HG03060 (cell line): ENCODE data around the gene GALNTL6.
"Not testable (repeated sequence)": the region's sequence is repeated elsewhere in the genome, so short reads cannot be mapped to it uniquely, and the experiment has no call there.

Source experiments
- ATAC-seq: cut with Tn5 transposase; IDR thresholded peaks from one replicate; pipeline ENCODE4 v1.9.1; 2021; ENCODE audit warnings: low read depth, moderate number of reproducible peaks; ENCODE audit not compliant: unreplicated experiment

The GALNTL6 gene

DNA sequence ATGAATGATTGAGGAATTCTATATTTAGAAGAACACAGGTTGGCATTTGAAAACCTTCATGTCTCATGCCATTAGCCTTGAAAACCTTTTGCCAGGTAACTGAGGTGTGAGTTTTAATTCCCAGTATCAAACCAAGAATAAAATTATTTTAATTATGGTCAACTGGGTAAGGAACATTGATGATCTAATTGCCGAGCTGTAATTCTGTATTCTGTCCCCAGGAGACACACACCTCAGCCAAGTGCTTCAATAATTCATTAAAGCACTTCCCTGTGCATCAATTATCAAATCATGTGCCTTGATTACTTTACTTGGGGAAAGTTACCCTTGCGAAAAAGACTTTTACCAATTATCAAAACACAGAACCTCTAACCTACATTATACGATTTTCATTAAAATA, 1023.5 kb downstream of the GALNTL6 start:
- no peak for ATAC-seq

DNA sequence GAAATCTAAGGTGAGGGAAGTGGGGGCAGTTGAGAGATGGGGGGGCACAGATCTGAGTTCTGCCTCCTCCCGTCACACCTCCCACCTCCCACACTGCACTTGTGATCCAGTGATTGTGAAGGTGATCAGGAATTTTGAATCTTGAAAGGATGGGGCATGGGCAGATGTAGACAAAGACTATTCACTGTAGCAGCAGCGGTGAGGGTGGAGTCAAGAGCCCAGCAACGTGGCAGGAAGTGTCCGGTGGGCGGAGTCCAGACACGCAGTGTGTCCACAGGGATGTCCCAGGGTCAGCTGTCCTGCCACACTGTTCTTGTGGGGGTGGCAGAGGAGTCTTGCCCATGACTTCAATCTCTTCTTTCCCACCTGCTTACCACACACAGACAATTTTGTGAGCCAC, 1024.9 kb downstream of the GALNTL6 start:
- no peak for ATAC-seq

DNA sequence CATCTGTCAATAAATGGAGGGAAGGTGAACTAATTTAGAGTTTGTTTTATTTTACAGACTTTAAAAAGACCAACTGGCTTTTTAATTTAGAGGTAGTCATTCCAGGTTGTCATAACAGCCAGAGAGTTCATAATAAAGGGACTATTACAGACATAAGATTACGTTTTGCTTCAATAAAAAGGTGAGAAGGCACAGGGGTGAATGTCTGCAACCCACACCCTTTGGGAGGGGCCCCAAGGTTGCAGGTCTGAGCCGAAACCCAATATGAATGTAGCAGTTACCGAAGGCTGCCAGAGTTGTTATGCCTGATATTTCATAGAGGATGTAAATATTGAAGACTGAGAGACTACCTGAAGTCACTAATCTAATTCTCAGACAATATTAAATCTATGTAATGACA, 1025.7 kb downstream of the GALNTL6 start:
- no peak for ATAC-seq

DNA sequence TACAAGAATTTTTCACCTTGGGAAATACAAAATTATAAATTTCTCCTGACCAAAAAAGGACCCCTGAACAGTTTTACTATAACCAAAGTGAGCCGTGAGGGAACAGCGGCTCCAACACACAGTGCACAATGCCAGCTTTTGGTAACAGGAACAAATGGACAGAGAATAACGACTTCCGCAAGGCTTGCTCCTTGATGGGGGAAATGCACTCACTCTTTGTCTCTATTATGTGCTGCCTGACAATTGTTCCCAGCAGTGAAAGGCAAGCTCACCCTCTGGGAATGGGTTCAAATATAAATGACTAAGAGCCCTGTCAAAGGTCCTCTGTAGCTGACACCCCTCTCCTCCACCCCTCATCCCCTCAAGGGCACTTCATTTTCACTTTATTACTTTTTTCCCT, 1029.6 kb downstream of the GALNTL6 start:
- no peak for ATAC-seq

GRCh38 chr4:172843192-172843591, 1030.0 kb downstream of the GALNTL6 start:
- no peak for ATAC-seq

- ATAC-seq = no peak
Measured at GRCh38 chr4:172844556-172844955, 1031.4 kb downstream of the GALNTL6 start.

DNA sequence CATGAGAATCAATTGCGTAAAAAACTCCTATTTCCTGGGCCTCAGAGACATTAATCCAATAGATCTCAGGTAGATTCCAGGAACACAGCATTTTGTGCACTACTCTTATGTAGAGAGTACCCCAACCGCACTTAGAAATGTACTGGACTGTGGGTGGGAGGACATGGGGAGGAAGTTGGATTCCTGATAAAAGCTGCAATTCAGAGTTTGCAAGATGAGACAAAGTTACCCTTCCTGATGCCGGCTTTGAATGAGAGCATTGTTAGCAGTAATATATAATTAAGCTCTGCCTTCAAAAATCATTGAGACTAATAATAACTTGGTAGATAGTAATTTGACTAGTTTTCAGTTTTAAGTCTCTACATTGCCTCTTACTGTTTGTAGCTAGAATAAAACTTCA, 1032.1 kb downstream of the GALNTL6 start:
- ATAC-seq = no peak

DNA sequence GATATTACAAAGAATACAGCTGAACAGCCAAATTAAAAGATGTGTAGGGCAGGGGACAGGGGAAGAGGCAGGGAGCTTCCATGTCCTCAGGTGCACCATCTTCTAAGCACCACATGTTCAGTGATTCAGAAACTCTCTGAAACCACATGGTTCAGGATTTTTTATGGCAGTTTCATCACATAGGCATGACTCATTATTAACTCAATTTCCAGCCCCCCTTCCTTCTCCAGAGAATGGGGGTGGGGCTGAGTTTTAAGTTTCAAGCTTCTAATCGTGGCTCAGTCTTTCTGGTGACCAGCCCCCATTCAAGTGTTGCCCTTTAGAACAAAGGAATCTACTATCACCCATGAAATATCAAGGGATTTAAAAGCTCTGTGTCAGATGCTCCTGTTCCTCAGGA, 1037.6 kb downstream of the GALNTL6 start:
- no peak for ATAC-seq

DNA sequence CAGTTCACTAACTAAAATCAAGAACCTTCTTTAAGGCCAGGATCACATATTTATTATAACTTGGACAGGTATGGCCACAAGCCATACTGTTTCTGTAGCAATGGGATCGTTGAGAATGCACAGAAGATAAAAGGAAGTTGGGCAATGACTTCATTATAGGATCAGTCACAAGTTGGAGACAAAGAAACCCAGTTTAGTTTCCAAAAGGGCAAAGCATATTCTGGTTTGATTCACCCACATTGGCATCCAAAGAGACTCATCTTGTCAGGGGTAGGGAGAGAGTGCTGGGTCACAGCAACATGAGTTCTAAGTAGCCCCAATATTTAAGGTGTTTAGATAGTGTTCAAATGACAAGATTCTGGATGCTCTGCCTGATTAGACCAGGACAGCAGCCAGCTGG, 1038.3 kb downstream of the GALNTL6 start:
- ATAC-seq = no peak

DNA sequence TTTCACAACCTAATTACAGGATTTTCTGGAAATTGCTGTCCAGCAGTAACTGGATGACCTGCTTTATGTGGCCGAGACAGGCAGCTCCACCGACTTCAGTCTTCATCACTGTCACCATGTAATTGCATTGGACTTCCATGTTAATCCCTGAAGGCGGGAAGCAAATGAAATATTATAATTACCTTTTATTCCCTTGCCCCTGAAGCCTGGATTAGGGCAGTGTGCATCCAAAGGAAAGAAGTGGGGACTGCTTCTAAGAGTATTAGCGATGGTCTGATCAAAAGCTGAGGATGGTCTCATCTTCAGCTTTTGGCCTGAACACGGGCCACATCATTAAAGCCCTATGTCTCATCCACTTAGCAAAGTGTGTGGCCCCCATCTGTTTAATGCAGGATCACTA, 1043.8 kb downstream of the GALNTL6 start:
- ATAC-seq = no peak

GRCh38 chr4:172858731-172859230, 1045.6 kb downstream of the GALNTL6 start:
- no peak for ATAC-seq

DNA sequence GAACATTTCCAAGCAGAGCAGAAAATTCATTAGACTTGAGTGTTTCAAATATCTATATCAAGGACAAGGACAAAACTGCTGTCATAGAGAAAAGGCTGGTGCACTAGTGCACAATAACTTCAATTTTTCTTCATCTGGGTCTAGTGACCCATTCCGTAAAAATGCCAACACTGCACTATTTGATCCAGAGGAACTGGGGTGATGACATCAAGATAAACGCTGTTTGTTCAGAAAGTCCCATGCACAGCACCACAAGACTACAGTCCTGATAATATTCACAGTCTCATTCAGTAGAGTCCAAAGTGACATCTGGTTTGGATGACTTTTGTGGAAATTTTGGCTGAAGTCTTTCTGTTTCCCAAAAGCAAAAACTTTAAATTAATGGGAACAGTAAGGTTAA, 1051.9 kb downstream of the GALNTL6 start:
- no peak for ATAC-seq

GRCh38 chr4:172865531-172866127, 1052.4 kb downstream of the GALNTL6 start:
- ATAC-seq = no peak

- ATAC-seq = no peak
Measured at GRCh38 chr4:172866421-172866820, 1053.2 kb downstream of the GALNTL6 start.

GRCh38 chr4:172867835-172868234, 1054.6 kb downstream of the GALNTL6 start:
- no peak for ATAC-seq

GRCh38 chr4:172868271-172868670, 1055.1 kb downstream of the GALNTL6 start:
- no peak for ATAC-seq

GRCh38 chr4:172869621-172870268, 1056.5 kb downstream of the GALNTL6 start:
- no peak for ATAC-seq

DNA sequence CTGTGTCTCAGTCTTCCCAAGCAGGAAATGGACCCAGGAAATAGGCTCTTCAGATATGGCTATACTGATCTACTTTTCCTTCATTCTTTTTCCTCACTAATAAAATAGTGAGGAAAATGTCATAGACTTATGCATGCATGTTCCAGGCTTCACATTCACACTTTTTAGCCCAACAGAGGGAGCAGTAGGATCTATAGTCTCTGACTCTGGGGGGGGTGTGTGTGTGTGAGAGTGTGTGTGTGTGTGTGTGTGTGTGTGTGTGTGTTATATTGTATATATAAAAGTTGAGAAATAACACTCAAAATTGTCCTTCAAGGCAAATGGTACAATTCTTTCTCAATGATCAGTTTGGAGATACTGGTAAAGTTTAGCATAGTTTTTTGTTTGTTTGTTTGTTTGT, 1058.2 kb downstream of the GALNTL6 start:
- no peak for ATAC-seq

- no peak for ATAC-seq
Measured at GRCh38 chr4:172874944-172875343, 1061.7 kb downstream of the GALNTL6 start.

DNA sequence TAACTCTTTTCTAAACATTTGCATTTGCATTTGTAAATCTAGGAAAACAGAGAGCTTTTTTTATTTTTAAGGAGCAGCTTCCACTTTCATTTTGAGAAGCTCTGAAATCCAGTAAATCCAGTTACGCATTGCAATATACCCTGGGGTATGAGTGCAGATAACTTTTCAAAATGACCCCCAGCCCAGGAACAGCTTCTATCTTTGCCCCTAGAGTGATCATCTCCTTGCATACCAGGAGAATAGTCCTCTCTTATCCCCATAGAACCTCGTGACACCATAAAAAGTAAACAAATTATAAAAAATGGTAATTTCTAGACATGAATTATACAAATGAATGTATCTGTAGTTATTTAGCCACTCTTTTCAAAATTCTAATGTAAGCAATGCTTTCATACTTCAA, 1063.2 kb downstream of the GALNTL6 start:
- no peak for ATAC-seq

- no peak for ATAC-seq
Measured at GRCh38 chr4:172881645-172882044, 1068.4 kb downstream of the GALNTL6 start.

- not testable (repeated sequence) for ATAC-seq
Measured at GRCh38 chr4:172887358-172887757, 1074.2 kb downstream of the GALNTL6 start.
